ENCODE results near the gene CNP.

Gene CNP

DNA sequence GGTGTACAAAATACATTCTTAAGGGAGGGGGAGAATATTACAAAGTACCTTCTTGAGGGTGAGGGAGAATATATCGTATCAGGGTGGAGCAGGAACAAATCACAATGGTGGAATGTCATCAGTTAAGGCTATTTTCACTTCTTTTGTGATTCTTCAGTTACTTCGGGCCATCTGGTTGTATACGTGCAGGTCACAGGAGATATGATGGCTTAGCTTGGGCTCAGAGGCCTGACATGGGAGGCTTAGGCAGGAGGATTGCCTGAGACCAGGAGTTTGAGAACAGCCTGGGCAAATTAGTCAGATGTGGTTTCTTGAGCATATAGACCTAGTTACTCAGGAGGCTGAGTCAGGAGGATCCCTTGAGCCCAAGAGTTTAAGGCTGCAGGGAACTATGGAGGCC is 23.1 kb upstream of the CNP start:
- Histone ChIP-seq H3K9me3 (ENCODE audit: control insufficient read depth in 1 of 2, low read length in 2 of 2) (no peaks in the 10 kb centered on the region), H3K4me3 (ENCODE audit: low read depth in 1 of 2, low read length in 2 of 2) (no peak overlapping the region), H3K4me1 (ENCODE audit: control insufficient read depth in 1 of 2, insufficient read depth in 2 of 2, low read length in 2 of 2) (no peaks in the 10 kb centered on the region), H3K36me3 (ENCODE audit: control insufficient read depth in 1 of 2, insufficient read depth in 2 of 2, low read length in 2 of 2) (peaks cover 0 to 7% of the 10 kb centered on the region in 2 donors), H3K27me3 (ENCODE audit: low read depth, low read length) (no peaks in the 10 kb centered on the region), H3K27ac (ENCODE audit: low read length) (no peak overlapping the region)

DNA sequence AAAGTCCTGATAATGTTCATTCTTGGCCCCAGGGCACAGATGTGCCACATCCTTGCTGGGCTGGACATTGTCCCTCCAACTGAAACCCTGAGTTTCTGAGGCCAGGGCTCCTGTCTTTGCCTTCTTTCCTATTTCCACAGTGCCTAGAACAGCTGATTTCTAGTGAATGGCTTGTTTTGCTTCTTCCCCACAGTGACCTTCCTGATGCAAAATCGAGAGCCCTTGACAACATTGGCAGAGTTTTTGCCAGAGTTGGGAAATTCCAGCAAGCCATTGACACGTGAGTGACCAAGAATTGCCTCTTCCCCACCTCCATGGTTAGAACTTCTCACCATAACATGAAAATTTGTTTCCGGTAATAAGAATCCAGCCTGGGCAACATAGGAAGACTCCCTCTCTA is 21.7 kb upstream of the CNP start:
- no peak overlapping the region for H3K27ac ChIP-seq (ENCODE audit: low read length)
- H3K4me1 ChIP-seq (ENCODE audit: control insufficient read depth in 1 of 2, insufficient read depth in 2 of 2, low read length in 2 of 2), result no peaks in the 10 kb centered on the region
- no peak overlapping the region for H3K4me3 ChIP-seq (ENCODE audit: low read depth in 1 of 2, low read length in 2 of 2)
- H3K27me3 ChIP-seq (ENCODE audit: low read depth, low read length), result no peaks in the 10 kb centered on the region
- H3K9me3 ChIP-seq (ENCODE audit: control insufficient read depth in 1 of 2, low read length in 2 of 2), result no peaks in the 10 kb centered on the region
- peaks cover 0 to 5% of the 10 kb centered on the region in 2 donors for H3K36me3 ChIP-seq (ENCODE audit: control insufficient read depth in 1 of 2, insufficient read depth in 2 of 2, low read length in 2 of 2)

DNA sequence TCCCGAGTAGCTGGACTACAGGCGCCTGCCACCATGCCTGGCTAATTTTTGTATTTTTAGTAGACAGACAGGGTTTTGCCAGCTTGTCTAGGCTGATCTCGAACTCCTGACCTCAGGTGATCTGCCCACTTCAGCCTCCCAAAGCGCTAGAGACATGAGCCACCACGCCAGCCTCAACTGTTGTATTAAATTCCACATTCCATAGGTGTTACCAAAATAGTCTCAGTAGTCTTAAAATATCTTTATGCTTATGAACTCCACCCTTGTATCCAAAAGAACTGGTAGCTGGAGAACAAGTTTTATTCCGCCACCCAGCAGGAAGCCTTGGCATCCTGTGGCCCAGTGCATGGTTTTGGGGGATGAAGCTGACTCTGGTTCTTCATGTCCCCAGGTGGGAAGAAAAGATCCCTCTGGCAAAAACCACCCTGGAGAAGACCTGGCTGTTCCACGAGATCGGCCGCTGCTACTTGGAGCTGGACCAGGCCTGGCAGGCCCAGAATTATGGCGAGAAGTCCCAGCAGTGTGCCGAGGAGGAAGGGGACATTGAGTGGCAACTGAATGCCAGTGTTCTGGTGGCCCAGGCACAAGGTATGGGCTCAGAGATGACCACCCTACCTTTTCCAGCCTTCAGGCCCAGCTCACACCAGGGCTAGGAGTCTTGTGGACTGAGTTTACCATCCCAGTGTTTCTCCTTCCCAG is 17.7 kb upstream of the CNP start:
- Histone ChIP-seq H3K36me3 (ENCODE audit: control insufficient read depth in 1 of 2, insufficient read depth in 2 of 2, low read length in 2 of 2) (peaks cover 0 to 5% of the 10 kb centered on the region in 2 donors), H3K4me1 (ENCODE audit: control insufficient read depth in 1 of 2, insufficient read depth in 2 of 2, low read length in 2 of 2) (no peaks in the 10 kb centered on the region), H3K4me3 (ENCODE audit: low read depth in 1 of 2, low read length in 2 of 2) (no peak overlapping the region), H3K9me3 (ENCODE audit: control insufficient read depth in 1 of 2, low read length in 2 of 2) (no peaks in the 10 kb centered on the region), H3K27ac (ENCODE audit: low read length) (no peak overlapping the region), H3K27me3 (ENCODE audit: low read depth, low read length) (no peaks in the 10 kb centered on the region)

DNA sequence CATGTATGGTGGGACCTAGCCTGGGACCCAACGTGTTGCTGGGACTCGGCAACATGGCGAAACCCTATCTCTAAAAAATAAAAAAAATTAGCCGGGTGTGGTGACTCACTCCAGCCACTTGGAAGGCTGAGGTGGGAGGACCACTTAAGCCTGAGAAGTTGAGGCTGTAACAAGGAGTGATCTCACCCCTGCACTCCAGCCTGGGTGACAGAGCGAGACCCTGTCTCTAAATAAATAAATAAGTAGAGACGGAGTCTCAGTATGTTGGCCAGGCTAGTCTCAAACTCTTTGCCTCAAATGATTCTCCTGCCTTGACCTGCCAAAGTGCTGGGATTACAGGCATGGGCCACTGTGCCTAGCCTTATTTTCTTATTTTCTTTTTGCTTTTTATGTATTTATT is 10.1 kb upstream of the CNP start:
- H3K27me3 ChIP-seq (ENCODE audit: low read depth, low read length), result no peaks in the 10 kb centered on the region
- H3K27ac ChIP-seq (ENCODE audit: low read length), result no peak overlapping the region
- H3K36me3 ChIP-seq (ENCODE audit: control insufficient read depth in 1 of 2, insufficient read depth in 2 of 2, low read length in 2 of 2), result no peaks in the 10 kb centered on the region
- no peaks in the 10 kb centered on the region for H3K4me1 ChIP-seq (ENCODE audit: control insufficient read depth in 1 of 2, insufficient read depth in 2 of 2, low read length in 2 of 2)
- no peak overlapping the region for H3K4me3 ChIP-seq (ENCODE audit: low read depth in 1 of 2, low read length in 2 of 2)
- H3K9me3 ChIP-seq (ENCODE audit: control insufficient read depth in 1 of 2, low read length in 2 of 2), result no peaks in the 10 kb centered on the region

DNA sequence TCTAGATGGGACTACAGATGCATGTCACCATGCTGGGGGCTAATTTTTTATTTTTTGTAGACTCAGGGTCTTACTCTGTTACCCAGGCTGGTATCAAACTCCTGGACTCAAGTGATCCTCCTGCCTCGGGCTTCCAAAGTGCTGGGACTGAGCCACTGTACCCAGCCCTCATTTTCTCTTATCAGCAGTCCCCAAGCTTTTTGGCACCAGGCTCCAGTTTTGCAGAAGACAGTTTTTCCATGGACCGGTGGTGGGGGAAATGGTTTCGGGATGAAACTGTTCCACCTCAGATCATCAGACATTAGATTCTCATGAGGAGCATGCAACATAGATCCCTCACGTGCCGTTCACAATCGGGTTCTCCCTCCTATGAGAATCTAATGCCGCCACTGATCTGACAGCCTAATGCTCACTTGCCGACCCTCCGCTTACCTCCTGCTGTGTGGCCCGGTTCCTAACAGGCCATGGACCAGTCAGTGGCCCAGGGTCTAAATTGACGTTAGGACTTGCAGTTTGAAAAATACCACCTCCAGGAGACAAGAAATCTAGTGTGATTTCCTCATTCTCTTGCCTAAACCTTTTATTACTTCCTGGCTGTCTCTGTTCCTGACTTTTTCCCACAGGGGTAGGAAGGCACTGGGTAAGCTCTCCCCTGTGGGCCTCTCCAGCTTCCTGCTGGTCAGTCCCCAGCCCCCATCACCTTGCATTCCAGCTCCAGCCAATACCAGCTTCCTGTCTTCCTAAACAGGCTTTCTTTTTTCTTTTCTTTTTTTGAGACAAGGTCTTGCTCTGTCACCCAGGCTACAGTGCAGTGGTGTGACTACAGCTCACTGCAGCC is 9.3 kb upstream of the CNP start:
- H3K9me3 ChIP-seq (ENCODE audit: control insufficient read depth in 1 of 2, low read length in 2 of 2), result no peaks in the 10 kb centered on the region
- H3K27me3 ChIP-seq (ENCODE audit: low read depth, low read length), result no peaks in the 10 kb centered on the region
- H3K36me3 ChIP-seq (ENCODE audit: control insufficient read depth in 1 of 2, insufficient read depth in 2 of 2, low read length in 2 of 2), result no peaks in the 10 kb centered on the region
- H3K27ac ChIP-seq (ENCODE audit: low read length), result no peak overlapping the region
- H3K4me3 ChIP-seq (ENCODE audit: low read depth in 1 of 2, low read length in 2 of 2), result no peak overlapping the region
- H3K4me1 ChIP-seq (ENCODE audit: control insufficient read depth in 1 of 2, insufficient read depth in 2 of 2, low read length in 2 of 2), result no peaks in the 10 kb centered on the region

DNA sequence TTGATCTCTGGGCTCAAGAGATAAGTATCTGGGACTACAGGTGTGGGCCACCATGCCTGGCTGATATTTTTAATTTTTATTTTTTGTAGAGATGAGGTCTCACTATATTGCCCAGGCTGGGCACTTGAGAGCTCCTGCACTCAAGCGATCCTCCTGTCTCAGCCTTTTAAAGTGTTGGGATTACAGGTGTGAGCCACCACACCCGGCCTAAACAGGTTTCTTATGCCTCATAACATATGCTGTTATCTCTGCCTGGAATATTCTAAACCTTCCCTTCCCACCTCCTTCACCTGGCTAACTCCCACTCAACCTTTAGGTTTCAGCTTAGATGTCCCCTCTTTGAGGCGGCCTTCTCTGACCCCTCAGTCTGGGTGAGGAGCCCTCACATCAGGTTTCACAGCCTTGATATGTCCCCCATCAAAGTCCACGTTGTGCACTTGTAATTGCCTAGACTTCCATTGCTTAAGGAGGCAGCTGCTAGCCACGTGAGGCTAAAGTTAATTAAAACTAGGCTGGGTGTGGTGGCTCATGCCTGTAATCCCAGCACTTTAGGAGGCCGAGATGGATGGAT is 8.6 kb upstream of the CNP start:
- no peak overlapping the region for H3K4me3 ChIP-seq (ENCODE audit: low read depth in 1 of 2, low read length in 2 of 2)
- peaks cover 0 to 5% of the 10 kb centered on the region in 2 donors for H3K4me1 ChIP-seq (ENCODE audit: control insufficient read depth in 1 of 2, insufficient read depth in 2 of 2, low read length in 2 of 2)
- no peak overlapping the region for H3K27ac ChIP-seq (ENCODE audit: low read length)
- no peaks in the 10 kb centered on the region for H3K36me3 ChIP-seq (ENCODE audit: control insufficient read depth in 1 of 2, insufficient read depth in 2 of 2, low read length in 2 of 2)
- H3K9me3 ChIP-seq (ENCODE audit: control insufficient read depth in 1 of 2, low read length in 2 of 2), result no peaks in the 10 kb centered on the region
- H3K27me3 ChIP-seq (ENCODE audit: low read depth, low read length), result no peaks in the 10 kb centered on the region

DNA sequence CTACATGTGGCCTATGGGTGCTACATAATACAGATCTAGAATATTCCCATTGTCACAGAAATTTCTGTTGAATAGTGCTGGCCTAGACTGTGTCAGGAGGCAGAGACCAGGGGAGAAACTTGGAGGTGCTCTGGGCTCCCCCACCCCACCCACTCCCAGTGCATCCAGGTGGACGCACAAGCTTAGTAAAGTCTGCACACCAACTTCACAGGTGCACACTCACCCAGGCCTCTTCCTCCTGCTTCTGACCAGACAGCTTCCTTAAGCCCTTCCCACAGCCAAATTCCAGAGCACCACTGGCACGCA is 7.6 kb upstream of the CNP start:
- H3K4me3 ChIP-seq (ENCODE audit: low read depth in 1 of 2, low read length in 2 of 2), result no peak overlapping the region
- H3K4me1 ChIP-seq (ENCODE audit: control insufficient read depth in 1 of 2, insufficient read depth in 2 of 2, low read length in 2 of 2), result peaks cover 0 to 7% of the 10 kb centered on the region in 2 donors
- H3K27ac ChIP-seq (ENCODE audit: low read length), result no peak overlapping the region
- no peaks in the 10 kb centered on the region for H3K27me3 ChIP-seq (ENCODE audit: low read depth, low read length)
- H3K9me3 ChIP-seq (ENCODE audit: control insufficient read depth in 1 of 2, low read length in 2 of 2), result no peaks in the 10 kb centered on the region
- no peaks in the 10 kb centered on the region for H3K36me3 ChIP-seq (ENCODE audit: control insufficient read depth in 1 of 2, insufficient read depth in 2 of 2, low read length in 2 of 2)

DNA sequence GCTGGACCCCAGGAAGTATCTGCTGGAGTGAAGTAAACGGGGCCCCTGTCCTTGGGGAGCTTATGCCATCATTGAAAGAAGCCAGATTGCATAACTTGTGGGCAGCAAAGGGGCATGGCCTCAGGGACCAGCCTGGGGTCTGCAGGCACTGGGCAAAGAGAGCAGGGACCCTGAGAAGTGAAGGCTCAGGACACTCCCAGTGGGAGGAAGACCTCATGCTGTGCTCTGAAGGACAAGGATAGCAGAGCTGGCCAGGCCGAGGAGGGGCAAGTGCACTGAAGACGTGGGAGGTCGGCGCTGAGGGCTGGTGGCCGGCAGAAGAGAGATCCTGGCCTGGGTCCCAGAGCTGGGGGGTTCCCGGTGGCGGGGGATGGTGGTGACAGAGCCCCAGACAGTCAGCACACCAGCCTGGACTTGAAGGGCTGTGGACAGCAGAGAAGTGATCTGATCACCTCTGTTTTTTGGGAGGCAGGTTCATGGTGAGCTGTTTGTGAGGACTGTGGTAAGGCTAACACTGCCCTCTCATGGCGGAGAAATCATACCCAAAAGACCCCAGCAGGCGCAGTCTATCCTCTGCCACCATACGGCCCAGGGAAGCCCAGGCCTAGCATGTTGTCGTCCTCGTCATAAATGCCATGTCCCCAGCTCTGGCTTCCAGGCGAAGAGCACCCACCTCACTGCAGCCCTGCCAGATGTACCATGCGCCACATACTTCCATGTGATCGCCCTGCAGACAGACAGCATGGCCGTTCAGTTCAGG is 7.1 kb upstream of the CNP start:
- Histone ChIP-seq H3K36me3 (ENCODE audit: control insufficient read depth in 1 of 2, insufficient read depth in 2 of 2, low read length in 2 of 2) (no peaks in the 10 kb centered on the region), H3K9me3 (ENCODE audit: control insufficient read depth in 1 of 2, low read length in 2 of 2) (no peaks in the 10 kb centered on the region), H3K27me3 (ENCODE audit: low read depth, low read length) (no peaks in the 10 kb centered on the region), H3K4me3 (ENCODE audit: low read depth in 1 of 2, low read length in 2 of 2) (no peak overlapping the region), H3K4me1 (ENCODE audit: control insufficient read depth in 1 of 2, insufficient read depth in 2 of 2, low read length in 2 of 2) (peaks cover 0 to 7% of the 10 kb centered on the region in 2 donors), H3K27ac (ENCODE audit: low read length) (no peak overlapping the region)

DNA sequence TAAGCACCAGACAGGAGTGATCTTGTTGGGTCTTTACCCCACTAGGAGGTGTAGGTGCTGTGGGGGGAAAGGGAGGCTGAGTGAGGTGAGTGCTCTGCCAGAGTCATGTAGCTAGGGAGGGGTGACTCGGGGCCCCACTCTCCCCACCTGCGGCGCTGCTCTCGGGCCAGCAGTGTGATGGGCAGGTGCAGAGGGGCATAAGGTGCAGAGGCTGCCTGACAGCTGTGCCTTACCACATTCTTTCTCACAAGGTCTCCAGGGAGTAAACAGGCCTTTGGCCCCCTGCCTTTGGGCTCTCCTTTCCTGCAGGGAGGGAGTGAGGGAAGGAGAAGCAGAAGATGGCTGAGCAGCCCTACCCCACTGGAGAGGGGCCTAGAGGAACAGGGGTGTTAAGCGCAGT is 4.5 kb upstream of the CNP start:
- Histone ChIP-seq H3K9me3 (ENCODE audit: control insufficient read depth in 1 of 2, low read length in 2 of 2) (no peaks in the 10 kb centered on the region), H3K27ac (ENCODE audit: low read length) (no peak overlapping the region), H3K4me3 (ENCODE audit: low read depth in 1 of 2, low read length in 2 of 2) (no peak overlapping the region), H3K27me3 (ENCODE audit: low read depth, low read length) (no peaks in the 10 kb centered on the region), H3K36me3 (ENCODE audit: control insufficient read depth in 1 of 2, insufficient read depth in 2 of 2, low read length in 2 of 2) (no peaks in the 10 kb centered on the region), H3K4me1 (ENCODE audit: control insufficient read depth in 1 of 2, insufficient read depth in 2 of 2, low read length in 2 of 2) (peaks cover 8 to 18% of the 10 kb centered on the region in 2 donors)

DNA sequence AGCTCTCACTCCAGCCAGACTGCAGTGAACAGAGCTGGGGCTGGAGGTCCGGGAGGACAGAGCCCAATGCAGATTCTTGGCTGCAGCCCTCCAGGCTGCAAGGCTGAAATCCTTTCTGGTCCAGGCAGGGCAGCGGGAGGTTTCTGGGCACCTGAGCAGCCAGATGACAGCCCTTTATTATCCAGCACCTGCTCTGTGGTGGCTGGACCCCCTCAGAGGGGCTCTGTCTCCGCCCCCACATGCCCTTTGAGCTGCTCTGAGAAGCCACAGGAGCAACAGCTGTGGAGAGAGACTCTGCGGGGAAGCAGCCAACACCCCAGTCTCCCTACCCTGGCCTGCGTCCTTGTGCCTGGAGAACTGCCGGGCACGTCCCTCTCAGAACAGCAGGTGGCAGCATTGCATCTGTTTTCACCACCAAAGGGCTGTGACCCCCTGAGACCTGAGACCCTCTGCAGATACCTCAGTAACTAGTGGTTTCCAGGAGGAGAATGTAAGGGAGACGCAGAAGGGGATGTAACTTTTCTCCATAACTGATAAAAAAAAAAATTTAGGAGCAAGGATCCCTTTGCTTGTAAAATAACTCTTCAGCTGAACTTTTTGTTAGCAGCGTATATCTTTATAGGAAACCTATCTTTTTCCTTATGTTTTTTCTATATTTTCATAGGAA is 3.7 kb upstream of the CNP start:
- Histone ChIP-seq H3K36me3 (ENCODE audit: control insufficient read depth in 1 of 2, insufficient read depth in 2 of 2, low read length in 2 of 2) (no peaks in the 10 kb centered on the region), H3K27me3 (ENCODE audit: low read depth, low read length) (no peaks in the 10 kb centered on the region), H3K4me3 (ENCODE audit: low read depth in 1 of 2, low read length in 2 of 2) (no peak overlapping the region), H3K27ac (ENCODE audit: low read length) (no peak overlapping the region), H3K9me3 (ENCODE audit: control insufficient read depth in 1 of 2, low read length in 2 of 2) (no peaks in the 10 kb centered on the region), H3K4me1 (ENCODE audit: control insufficient read depth in 1 of 2, insufficient read depth in 2 of 2, low read length in 2 of 2) (peaks cover 12 to 25% of the 10 kb centered on the region in 2 donors)

Data from muscle layer of duodenum (tissue), 2 donors.